Choroid plexus epithelial cell (primary cell): ENCODE results near the gene THOC2.
A peak's percentile ranks its signal among the peaks of the same experiment; 100 is the strongest.
"Not testable (repeated sequence)": the region's sequence is repeated elsewhere in the genome, so short reads cannot be mapped to it uniquely, and the experiment has no call there.

Experiments
- DNase-seq: peaks from one replicate; pipeline ENCODE4 v3.0.0-alpha.2; 2010; ENCODE audit warnings: low read depth
- H3K4me3 ChIP-seq: 2 replicates; pipeline ENCODE4 v1.5.1; 2011; ENCODE audit warnings: low read depth, mild to moderate bottlenecking, control low read depth, low read length, moderate library complexity
- TF ChIP-seq, protein P1 (sequence below): conservative IDR thresholded peaks from 2 replicates; pipeline ENCODE4 v1.5.1; 2011; ENCODE audit warnings: low read depth, mild to moderate bottlenecking, control low read depth, inconsistent platforms, low read length, moderate library complexity

Gene THOC2

DNA sequence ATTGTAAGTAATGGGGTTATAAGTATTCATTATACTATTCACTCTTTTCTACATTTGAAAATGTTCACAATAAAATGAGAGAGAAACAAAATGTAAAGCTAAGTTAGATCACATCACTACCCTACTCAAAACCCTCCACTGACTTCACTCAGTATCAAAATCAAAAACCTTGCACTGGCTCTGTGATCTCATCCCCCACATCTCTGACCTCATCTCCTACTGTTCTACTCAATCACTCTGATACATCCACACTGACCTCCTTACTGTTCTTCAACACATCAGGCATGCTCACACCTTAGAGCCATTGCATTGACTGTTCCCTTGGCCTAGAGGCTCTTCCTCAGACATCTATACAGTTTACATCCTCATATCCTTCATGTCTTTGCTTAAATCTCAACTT lies 50.7 kb downstream of the THOC2 start:
- DNase-seq, result no peak
- TF ChIP-seq, protein P1, sequence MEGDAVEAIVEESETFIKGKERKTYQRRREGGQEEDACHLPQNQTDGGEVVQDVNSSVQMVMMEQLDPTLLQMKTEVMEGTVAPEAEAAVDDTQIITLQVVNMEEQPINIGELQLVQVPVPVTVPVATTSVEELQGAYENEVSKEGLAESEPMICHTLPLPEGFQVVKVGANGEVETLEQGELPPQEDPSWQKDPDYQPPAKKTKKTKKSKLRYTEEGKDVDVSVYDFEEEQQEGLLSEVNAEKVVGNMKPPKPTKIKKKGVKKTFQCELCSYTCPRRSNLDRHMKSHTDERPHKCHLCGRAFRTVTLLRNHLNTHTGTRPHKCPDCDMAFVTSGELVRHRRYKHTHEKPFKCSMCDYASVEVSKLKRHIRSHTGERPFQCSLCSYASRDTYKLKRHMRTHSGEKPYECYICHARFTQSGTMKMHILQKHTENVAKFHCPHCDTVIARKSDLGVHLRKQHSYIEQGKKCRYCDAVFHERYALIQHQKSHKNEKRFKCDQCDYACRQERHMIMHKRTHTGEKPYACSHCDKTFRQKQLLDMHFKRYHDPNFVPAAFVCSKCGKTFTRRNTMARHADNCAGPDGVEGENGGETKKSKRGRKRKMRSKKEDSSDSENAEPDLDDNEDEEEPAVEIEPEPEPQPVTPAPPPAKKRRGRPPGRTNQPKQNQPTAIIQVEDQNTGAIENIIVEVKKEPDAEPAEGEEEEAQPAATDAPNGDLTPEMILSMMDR, result no peak
- no peak overlapping the region for H3K4me3 ChIP-seq

DNA sequence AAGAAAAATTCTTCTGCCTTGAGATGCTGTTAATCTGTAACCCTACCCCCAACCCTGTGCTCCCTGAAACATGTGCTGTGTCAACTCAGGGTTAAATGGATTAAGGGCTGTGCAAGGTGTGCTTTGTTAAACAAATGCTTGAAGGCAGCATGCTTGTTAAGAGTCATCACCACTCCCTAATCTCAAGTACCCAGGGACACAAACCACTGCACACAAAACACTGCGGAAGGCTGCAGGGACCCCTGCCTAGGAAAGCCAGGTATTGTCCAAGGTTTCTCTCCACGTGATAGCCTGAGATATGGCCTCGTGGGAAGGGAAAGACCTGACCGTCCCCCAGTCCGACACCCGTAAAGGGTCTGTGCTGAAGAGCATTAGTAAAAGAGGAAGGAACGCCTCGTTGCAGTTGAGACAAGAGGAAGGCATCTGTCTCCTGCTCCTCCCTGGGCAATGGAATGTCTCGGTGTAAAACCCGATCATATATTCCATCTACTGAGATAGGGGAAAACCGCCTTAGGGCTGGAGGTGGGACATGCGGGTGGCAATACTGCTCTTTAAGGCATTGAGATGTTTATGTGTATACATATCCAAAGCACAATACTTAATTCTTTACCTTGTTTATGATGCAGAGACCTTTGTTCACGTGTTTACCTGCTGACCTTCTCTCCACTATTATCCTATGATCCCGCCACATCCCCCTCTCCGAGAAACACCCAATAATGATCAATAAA lies 53.0 kb downstream of the THOC2 start:
- not testable (repeated sequence) for DNase-seq, H3K4me3 ChIP-seq

DNA sequence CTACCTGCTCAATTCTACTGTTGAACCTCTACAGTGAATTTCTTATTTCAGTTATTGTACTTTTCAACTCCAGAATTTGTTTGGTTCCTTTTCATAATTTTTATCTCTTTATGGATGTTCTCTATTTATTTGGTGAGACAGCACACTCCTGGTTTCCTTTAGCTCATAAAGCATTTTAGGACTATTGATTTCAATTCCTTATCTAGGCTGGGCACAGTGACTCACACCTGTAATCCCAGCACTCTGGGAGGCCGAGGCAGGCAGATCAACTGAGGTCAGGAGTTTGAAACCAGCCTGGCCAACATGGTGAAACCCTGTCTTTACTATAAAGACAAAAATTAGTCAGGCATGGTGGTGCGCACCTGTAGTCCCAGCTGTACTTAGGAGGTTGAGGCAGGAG lies 57.7 kb downstream of the THOC2 start:
- H3K4me3 ChIP-seq, result no peak overlapping the region
- TF ChIP-seq, protein P1, result no peak
- no peak for DNase-seq

DNA sequence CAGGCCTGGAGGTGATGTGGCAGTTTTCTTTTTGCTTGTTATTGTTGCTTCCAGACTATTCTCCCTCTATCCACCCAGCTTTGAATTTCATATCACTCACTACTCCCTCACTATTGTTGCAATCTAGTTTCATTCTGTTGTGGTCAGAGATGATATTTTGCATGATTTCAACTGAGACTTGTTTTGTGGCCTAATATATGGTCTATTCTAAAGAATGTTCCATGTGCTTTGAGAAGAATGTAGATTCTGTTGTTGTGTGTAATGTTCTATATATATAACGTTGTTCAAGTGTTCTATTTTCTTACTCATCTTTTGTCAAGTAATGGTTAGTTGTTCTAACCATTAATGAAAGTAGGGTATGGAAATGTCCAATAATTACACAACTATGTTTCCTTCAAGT lies 59.0 kb downstream of the THOC2 start:
- peak; percentile 19 for DNase-seq
- TF ChIP-seq, protein P1, result no peak
- no peak overlapping the region for H3K4me3 ChIP-seq

DNA sequence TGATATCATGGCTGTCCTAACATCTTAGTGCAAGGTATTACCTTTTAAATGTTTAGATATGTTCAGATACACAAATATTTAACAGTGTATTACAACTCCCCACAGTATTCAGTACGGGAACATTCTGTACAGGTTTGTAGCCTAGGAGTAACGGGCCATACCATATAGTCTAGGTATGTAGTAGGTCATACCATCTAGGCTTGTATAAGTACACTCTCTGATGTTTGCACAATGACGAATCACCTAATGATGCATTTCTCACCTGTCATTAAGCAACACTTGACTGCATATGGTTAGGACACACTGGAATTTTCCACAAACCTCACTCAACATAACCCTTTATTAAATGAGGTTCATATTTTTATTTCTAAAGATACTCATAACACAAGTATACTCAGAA lies 67.7 kb downstream of the THOC2 start:
- TF ChIP-seq, protein P1, result no peak
- peak; percentile 52 for DNase-seq
- H3K4me3 ChIP-seq, result no peak overlapping the region

DNA sequence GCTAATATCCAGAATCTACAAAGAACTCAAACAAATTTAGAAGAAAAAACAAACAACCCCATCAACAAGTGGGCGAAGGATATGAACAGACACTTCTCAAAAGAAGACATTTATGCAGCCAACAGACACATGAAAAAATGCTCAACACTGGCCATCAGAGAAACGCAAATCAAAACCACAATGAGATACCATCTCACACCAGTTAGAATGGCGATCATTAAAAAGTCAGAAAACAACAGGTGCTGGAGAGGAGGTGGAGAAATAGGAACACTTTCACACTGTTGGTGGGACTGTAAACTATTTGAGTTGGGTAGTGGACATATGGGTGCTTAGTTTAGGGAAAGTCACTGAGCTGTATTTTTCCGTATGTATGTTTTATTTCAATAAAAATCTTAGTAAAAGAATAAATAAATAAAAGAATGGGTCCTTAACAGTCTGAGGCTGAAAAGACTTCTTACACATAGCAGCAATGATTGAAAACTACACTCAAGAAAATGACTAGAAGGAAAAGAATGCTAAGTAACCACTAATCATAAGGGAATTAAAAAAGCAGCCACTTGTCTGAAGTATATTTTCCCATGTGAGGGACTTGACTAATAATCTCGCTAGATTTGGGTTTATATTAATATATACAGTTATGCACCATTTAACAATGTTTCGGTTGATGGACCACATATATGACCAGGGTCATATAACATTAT lies 68.2 kb downstream of the THOC2 start:
- H3K4me3 ChIP-seq, result not testable (repeated sequence)
- DNase-seq, result peak; percentile 50

DNA sequence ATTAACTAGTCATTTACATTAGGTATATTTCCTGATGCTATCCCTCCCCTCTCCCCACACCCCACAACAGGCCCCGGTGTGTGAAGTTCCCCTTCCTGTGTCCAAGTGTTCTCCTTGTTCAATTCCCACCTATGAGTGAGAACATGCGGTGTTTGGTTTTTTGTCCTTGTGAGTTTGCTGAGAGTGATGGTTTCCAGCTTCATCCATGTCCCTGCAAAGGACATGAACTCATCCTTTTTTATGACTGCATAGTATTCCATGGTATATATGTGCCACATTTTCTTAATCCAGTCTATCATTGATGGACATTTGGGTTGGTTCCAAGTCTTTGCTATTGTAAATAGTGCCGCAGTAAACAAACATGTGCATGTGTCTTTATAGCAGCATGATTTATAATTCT lies 69.1 kb downstream of the THOC2 start:
- DNase-seq, H3K4me3 ChIP-seq: not testable (repeated sequence)

DNA sequence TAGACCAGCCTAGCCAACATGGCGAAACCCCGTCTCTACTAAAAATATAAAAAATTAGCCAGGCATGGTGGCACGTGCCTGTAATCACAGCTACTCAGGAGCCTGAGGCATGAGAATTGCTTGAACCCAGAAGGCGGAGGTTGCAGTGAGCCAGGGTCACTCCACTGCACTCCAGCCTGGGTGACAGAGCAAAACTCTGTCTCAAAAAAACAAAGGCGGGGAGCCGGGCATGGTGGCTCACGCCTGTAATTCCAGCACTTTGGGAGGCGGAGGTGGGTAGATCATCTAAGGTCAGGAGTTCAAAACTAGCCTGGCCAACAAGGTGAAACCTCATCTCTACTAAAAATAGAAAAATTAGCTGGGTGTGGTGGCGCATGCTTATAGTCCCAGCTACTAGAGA lies 76.3 kb downstream of the THOC2 start:
- not testable (repeated sequence) for DNase-seq, H3K4me3 ChIP-seq

DNA sequence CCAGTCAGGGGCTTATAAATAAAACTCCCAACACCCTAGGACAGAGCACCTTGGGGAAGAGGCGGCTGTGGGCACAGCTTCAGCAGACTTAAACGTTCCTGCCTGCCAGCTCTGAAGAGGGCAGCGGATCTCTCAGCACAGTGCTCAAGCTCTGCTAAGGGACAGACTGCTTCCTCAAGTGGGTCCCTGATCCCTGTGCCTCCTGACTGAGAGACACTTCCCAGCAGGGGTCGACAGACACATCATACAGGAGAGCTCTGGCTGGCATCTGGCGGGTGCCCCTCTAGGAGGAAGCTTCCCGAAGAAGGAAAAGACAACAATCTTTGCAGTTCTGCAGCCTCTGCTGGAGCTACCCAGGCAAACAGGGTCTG lies 84.1 kb downstream of the THOC2 start:
- H3K4me3 ChIP-seq, DNase-seq: not testable (repeated sequence)
